SU-DHL-6 (cell line): ENCODE measurements around the gene TCTA.

Experiments used
- H2AFZ ChIP-seq: fragments of 200-600 bp; sonication (generic); 2 replicates; pipeline ENCODE4 v1.6.1; 2014; ENCODE audit warnings: low read depth, mild to moderate bottlenecking, moderate library complexity, mixed read lengths, antibody characterized with exemption, low read length; ENCODE audit not compliant: severe bottlenecking
- H3F3A ChIP-seq: fragments of 200-600 bp; shearing (Covaris generic); 2 replicates; pipeline ENCODE4 v1.6.0; 2016; ENCODE audit warnings: antibody characterized with exemption, mild to moderate bottlenecking; ENCODE audit not compliant: insufficient read depth
- H3K27ac ChIP-seq: fragments of 200-600 bp; sonication (generic); 2 replicates; pipeline ENCODE4 v1.5.1; 2016; ENCODE audit warnings: low read depth, mild to moderate bottlenecking, low read length, moderate library complexity, mixed read lengths
- H3K27me3 ChIP-seq: fragments of 200-600 bp; sonication (generic), shearing (Covaris generic); 2 replicates; pipeline ENCODE4 v1.6.0; 2014; ENCODE audit warnings: mild to moderate bottlenecking, low read length
- H3K36me3 ChIP-seq: fragments of 200-600 bp; sonication (generic); 2 replicates; pipeline ENCODE4 v1.6.1; 2014; ENCODE audit warnings: mild to moderate bottlenecking, low read length, mixed read lengths
- H3K4me2 ChIP-seq: fragments of 300-600, 200-600 bp; shearing (Covaris generic), sonication (generic); 2 replicates; pipeline ENCODE4 v1.6.0; 2014; ENCODE audit warnings: low read length, low read depth, mild to moderate bottlenecking; ENCODE audit not compliant: poor library complexity, severe bottlenecking
- H3K4me3 ChIP-seq: fragments of 200-600 bp; sonication (generic); 2 replicates; pipeline ENCODE4 v1.5.1; 2014; ENCODE audit warnings: antibody characterized with exemption, low read length, mild to moderate bottlenecking, mixed read lengths; ENCODE audit not compliant: insufficient read depth, poor library complexity, severe bottlenecking
- H3K79me2 ChIP-seq: fragments of 200-600 bp; sonication (generic); 2 replicates; pipeline ENCODE4 v1.6.1; 2014; ENCODE audit warnings: mild to moderate bottlenecking, low read length, moderate library complexity; ENCODE audit not compliant: insufficient read depth
- H3K9ac ChIP-seq: fragments of 200-600 bp; sonication (generic); 2 replicates; pipeline ENCODE4 v1.7.0; 2014; ENCODE audit warnings: mild to moderate bottlenecking, low read length
- H3K9me2 ChIP-seq: fragments of 200-600 bp; sonication (generic); replicated peaks from 2 replicates; pipeline ENCODE4 v1.6.1; 2014; ENCODE audit warnings: low read length; ENCODE audit not compliant: insufficient read depth
- H3K9me3 ChIP-seq: fragments of 200-600 bp; sonication (generic); 2 replicates; pipeline ENCODE4 v1.6.1; 2014; ENCODE audit warnings: low read length, mixed read lengths; ENCODE audit not compliant: insufficient read depth
- H4K20me1 ChIP-seq: fragments of 200-600 bp; sonication (generic); 2 replicates; pipeline ENCODE4 v1.6.1; 2014; ENCODE audit warnings: low read depth, mild to moderate bottlenecking, antibody characterized with exemption, low read length, moderate library complexity, mixed read lengths
- CTCF ChIP-seq: fragments of 200-600 bp; sonication (generic); IDR thresholded peaks from one replicate; pipeline ENCODE4 v1.5.1; 2017; ENCODE audit warnings: antibody characterized with exemption, mild to moderate bottlenecking, low read length, moderate library complexity; ENCODE audit not compliant: insufficient read depth, poor library complexity, severe bottlenecking
- EZH2phosphoT487 ChIP-seq: fragments of 200-600 bp; sonication (generic), shearing (Covaris generic); conservative IDR thresholded peaks from 2 replicates; pipeline ENCODE4 v1.6.1; 2018; ENCODE audit warnings: mild to moderate bottlenecking, antibody characterized with exemption, low read length, moderate library complexity, mixed read lengths

TCTA gene

GRCh38 chr3:49397470-49397869 lies 14.8 kb upstream of the TCTA start:
- Histone ChIP-seq H3K4me2 (no peak overlapping the region), H3K9me3 (no peaks in the 10 kb centered on the region), H3F3A (peaks cover 5% of the 10 kb centered on the region; the same call in 1 of the 2 replicates), H3K4me3 (no peak overlapping the region), H3K79me2 (peaks cover 98% of the 10 kb centered on the region), H3K9me2 (no peaks in the 10 kb centered on the region), H2AFZ (no peak overlapping the region), H3K9ac (no peak overlapping the region), H3K36me3 (no peaks in the 10 kb centered on the region), H3K27ac (no peak overlapping the region), H4K20me1 (peaks cover 53% of the 10 kb centered on the region; the same call in 1 of the 2 replicates), H3K27me3 (no peaks in the 10 kb centered on the region)
- TF ChIP-seq EZH2phosphoT487 = no peak
- no peak for TF ChIP-seq CTCF

- H3K4me3 ChIP-seq = no peak overlapping the region
- no peaks in the 10 kb centered on the region for H3K9me2 ChIP-seq
- TF ChIP-seq EZH2phosphoT487 (no peak), CTCF (no peak)
- no peak overlapping the region for H3K4me2 ChIP-seq
- H3F3A ChIP-seq = peaks cover 6% of the 10 kb centered on the region; the same call in 1 of the 2 replicates
- H3K9ac ChIP-seq = no peak overlapping the region
- H3K9me3 ChIP-seq = no peaks in the 10 kb centered on the region
- no peak overlapping the region for H2AFZ ChIP-seq
- peaks cover 57% of the 10 kb centered on the region; the same call in 1 of the 2 replicates for H4K20me1 ChIP-seq
- no peaks in the 10 kb centered on the region for H3K27me3 ChIP-seq
- H3K79me2 ChIP-seq = peaks cover 100% of the 10 kb centered on the region
- H3K27ac ChIP-seq = no peak overlapping the region
- no peaks in the 10 kb centered on the region for H3K36me3 ChIP-seq
These were observed 12.8 kb upstream of the TCTA start for GRCh38 chr3:49399461-49399860.

GRCh38 chr3:49401766-49402165 lies 10.5 kb upstream of the TCTA start:
- H3K9me3 ChIP-seq = no peaks in the 10 kb centered on the region
- H3K27ac ChIP-seq = no peak overlapping the region
- no peaks in the 10 kb centered on the region; the same call in 1 of the 2 replicates for H3K36me3 ChIP-seq
- no peak overlapping the region for H3K9ac ChIP-seq
- no peaks in the 10 kb centered on the region for H3K27me3 ChIP-seq
- no peak overlapping the region for H2AFZ ChIP-seq
- H4K20me1 ChIP-seq = peaks cover 58% of the 10 kb centered on the region; the same call in 1 of the 2 replicates
- H3K79me2 ChIP-seq = peaks cover 100% of the 10 kb centered on the region
- no peaks in the 10 kb centered on the region for H3K9me2 ChIP-seq
- no peak overlapping the region for H3K4me3 ChIP-seq
- H3F3A ChIP-seq = peaks cover 9% of the 10 kb centered on the region; the same call in 1 of the 2 replicates
- TF ChIP-seq EZH2phosphoT487 = no peak
- TF ChIP-seq CTCF = no peak
- no peak overlapping the region for H3K4me2 ChIP-seq
